GM21381 (cell line): ENCODE data around the gene ADAMTSL1.

Source experiments
- ATAC-seq: cut with Tn5 transposase; IDR thresholded peaks from one replicate; pipeline ENCODE4 v1.9.1; 2021; ENCODE audit warnings: mild to moderate bottlenecking, moderate library complexity; ENCODE audit not compliant: unreplicated experiment

Gene ADAMTSL1

DNA sequence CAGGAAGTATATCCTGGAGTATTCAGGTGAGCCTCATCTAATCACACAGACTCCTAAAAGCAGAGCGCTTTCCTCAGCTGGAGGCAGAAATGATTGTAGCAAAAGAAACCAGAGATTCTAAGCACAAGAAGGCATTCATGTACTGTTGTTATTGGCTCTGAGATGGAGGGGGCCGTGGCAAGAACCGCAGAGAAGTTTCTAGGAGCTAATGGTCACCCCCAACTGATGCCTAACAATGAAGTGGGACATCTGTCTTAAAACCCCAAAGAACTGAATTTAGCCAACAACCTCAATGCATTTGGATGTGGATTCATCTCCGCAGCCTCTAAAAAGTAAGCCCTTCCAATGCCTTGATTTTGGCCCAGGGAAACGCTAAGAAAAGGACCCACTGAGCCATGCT, 76.3 kb downstream of the ADAMTSL1 start:
- ATAC-seq = no peak

DNA sequence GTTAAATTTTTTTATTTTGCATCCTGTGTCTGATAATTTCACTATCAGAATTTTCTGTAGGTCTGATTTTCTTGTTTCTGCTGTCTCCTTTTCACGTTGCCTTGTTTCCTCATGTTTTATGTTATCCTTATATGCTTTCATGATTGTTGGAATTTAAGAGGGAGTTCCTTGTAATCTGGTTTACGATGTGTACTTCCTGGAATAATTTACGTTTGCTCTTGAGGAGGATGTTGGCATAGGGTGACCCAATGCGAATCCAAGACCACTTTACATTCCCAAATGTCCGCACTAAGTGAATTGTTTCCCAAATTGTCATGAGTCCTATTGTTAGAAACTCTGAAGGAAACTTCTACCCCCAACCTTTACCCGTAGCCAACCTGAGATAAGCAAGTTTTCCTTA, 80.3 kb downstream of the ADAMTSL1 start:
- no peak for ATAC-seq

DNA sequence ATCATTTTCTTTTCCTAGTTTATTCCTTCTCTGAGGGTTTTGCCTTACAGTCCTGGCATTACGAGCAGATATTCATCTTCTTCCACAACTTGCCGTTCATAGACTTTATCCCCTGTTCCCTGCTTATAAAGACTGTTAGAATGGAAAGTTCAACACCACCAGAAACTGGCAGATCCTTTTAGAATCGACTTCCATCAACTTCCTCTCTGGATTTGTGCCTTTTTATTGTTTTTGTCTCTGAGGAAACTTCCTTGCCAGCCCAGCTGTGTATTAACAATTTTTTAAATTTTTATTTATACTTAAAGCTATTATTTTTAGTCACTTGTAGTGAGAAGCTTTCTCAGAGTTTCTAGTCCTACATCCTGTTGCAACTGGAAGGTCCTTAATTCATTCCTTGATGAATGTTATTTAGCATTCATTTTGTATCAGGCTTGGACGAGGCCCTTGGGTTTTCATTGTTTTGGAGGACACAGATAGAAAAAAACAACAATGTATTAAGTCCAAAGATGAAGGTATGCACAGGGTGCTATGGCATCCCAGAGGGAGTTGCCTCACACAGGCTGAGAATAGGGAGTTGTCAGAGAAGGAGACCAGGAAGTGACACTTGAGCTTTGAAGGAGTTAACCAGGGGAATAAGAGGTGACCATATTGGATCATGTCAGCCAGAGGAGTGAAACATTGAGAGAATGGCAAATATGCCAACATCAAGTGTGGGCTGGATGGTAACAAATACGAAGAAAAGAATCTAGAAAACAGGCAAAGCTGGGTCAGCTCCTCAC, 81.3 kb downstream of the ADAMTSL1 start:
- no peak for ATAC-seq

DNA sequence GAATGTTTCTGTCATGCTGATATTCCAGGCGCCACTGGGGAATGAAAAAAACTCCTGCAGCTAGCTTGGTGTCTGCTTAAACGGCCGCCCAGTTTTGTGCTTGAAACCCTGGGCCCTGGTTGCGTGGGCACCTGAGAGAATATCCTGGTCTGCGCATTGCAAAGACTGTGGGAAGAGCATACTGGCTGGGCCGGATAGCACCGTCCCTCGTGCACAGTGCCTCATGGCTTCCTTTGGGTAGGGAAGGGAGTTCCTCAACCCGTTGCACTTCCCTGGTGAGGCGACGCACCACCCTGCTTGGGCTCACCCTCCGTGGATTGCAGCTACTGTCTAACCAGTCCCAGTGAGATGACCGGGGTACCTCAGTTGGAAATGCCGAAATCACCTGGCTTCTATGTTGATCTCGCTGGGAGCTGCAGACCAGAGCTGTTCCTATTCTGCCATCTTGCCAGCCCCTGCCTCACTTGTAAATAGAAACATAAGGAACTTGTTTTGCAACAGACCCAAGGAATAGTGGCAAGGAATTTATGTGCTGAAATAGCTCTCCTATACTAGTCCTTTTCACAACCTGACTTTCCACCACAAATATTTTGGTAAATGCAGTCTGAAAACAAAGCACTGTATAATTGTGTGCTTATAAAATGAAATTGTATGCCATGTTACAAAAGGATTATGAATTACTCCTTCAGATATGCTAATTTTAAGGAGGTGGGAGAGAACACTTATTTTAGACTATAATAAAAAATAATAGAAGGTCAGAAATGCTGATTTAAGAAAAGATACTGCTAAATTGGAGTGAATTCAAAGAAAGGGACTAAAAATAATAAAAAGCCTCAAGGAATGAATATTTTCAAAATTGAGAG, 90.3 kb downstream of the ADAMTSL1 start:
- ATAC-seq = no peak

DNA sequence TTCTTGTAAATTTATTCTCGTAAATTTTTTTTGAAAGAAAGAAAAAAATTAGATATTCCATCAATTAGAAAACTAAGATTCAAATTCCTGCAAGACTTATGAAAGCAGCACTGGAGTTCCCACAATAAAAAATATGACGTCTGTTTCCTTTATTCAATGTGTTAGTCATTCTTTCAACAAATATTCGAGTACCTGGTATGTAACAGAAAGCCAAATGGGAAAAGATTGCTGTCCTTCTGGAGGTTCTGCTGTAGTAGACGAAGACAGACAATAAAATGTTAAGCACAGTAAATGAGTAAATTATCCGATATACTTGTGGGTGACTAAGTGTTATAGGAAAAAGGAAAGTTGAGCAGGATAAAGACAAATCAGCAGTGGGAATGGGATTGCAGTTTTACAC, 92.2 kb downstream of the ADAMTSL1 start:
- no peak for ATAC-seq

DNA sequence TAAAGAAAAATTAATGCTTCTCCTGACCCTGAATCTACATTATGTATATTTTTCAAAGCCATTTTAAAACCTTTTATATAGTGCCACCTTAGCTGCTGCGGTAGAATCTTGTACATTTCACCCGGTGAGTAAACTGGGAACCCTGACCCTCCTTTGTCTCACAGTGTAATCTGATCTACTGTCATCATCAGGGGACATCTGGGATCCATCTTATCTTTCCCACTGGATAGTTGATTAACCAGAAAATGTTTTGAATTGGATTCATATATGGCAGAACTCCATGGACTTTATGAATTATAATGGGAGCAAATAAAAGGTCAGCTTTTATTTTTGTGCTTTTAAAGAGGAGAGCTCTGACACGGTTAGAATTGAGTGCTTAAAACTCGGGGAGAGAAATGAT, 95.0 kb downstream of the ADAMTSL1 start:
- ATAC-seq = no peak

DNA sequence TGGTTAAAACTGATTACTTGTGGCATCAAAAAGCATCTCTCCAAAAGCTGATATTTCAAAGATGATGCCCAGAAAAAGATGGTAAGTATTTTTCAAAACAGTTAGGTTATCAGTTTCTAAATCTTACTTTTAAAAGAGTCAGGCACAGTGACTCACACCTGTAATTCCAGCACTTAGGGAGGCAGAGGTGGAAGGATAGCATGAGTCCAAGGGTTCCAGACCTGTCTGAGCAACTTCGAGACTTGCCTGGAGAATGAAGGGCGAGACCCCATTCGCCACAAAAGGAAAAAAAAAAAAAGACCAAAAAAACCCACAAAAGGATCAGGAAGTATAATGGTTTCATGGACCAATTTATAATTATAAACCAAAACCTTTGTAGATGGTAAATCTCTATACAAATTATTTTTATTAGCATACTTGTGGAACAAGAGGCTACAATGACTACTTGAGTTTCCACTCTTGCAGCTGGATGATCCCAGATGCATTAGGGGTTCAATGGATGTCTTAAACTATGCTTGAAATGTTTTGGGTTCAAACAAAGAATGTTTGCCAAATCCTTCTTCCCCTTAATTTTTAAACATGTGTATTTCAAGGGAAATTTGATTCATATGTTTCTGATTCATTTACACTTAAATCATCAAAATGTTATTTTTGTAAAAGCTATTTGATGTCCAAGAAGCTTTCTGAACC, 96.1 kb downstream of the ADAMTSL1 start:
- ATAC-seq = no peak

DNA sequence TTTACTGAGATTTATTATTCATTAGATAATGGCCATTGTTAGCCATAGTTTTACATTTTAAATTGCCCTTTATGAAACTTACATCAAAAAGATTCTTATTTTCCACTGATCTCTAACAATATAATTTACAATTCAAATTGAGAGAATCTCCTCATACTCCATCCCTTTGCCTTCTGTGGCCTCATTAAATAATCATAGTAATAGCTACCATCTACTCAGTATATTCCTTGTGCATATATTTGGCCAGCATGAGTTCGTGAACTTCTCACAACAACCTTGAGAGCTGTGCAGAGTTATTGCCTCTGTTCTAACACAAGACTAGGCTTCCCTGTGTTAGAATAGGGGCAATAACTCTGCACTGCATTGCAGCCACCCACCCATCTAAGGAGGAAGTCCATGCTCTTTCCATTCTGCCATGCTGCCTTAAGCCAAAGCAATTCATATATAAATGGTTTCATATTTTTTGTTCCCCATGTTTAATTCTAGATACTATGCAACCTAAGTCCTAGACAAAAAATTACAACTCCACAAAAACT, 99.1 kb downstream of the ADAMTSL1 start:
- no peak for ATAC-seq

DNA sequence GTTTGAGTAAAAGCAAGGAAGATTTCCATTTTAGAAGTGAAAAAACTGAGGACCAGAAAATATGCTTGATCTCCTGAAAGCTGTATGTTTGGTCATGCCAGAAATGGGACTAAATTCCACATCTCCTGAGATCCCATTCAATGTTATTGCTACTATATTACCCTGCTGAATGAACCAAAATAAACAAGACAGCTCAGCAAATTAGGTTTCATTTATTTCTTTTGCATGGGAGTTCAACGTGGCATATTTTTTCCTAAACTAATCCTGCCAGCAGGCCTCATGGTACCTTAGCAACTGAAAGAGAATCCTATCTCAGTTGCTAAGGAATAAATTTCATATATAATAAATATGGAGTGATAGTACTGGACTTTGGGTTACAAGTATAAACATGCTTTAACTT, 101.7 kb downstream of the ADAMTSL1 start:
- no peak for ATAC-seq

DNA sequence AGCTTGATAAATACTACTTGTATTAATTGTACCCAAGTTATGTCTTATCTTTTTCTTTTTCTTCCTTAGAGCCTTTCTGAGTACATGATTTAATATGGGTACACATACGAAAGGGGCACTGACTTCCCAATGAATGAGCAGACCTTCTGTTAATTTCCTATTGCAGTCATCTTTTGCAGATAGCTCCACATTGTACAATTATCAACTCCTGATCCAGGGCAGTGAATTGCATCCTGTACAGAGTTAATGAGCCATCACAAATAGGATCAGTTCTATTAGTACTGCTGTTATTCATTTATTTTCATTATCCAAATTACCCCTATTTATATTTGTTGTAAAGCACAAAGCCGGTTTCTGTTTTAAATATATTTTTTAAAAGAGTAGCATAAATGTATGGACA, 105.6 kb downstream of the ADAMTSL1 start:
- no peak for ATAC-seq

DNA sequence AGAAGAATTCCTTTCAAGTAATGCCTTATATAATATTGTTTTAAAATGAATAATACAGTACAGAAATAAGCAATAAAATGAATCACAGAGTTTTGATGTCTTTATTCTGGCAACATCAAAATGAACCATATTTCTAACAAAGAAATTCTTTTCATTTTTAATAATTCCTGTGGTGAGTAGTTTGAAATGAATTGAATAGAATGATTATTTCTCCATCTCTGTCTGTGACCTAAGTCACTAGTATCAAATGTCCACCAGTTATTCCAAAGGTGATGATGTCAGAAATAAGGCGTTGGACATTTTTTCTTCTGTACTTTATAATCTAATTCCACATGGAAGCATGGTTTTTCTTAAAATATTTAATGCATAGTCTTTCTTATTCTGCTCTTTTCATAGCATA, 106.2 kb downstream of the ADAMTSL1 start:
- ATAC-seq = no peak

DNA sequence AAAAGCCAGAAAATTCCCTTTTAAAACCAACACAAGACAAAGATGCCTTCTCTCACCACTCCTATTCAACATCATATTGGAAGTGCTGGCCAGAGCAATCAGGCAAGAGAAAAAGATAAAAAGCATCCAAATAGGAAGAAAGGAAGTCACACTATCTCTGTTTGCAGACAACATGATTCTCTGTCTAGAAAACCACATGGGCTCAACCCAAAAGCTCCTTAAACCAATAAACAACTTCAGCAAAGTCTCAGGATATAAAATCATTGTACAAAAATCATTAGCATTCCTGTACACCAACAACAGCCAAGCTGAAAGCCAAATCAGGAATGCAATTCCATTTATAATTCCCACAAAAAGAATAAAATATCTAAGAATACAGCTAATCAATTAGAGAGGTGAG, 112.0 kb downstream of the ADAMTSL1 start:
- no peak for ATAC-seq

DNA sequence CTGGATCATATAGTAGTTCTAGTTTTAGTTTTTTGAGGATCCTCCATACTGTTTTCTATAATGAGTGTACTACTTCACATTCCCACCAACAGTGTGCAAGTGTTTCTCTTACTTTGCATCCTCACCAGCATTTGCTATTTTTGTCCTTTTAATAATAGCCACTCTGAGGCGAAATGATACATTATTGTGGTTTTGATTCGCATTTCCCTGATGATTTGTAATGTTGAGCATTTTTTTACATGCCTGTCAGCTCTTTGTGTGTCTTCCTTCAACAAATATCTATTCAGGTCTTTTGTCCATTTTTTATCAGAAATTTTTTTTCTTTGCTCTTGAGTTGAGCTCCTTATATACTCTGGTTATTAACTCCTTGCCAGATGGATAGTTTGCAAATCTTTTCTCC, 114.0 kb downstream of the ADAMTSL1 start:
- ATAC-seq = no peak

DNA sequence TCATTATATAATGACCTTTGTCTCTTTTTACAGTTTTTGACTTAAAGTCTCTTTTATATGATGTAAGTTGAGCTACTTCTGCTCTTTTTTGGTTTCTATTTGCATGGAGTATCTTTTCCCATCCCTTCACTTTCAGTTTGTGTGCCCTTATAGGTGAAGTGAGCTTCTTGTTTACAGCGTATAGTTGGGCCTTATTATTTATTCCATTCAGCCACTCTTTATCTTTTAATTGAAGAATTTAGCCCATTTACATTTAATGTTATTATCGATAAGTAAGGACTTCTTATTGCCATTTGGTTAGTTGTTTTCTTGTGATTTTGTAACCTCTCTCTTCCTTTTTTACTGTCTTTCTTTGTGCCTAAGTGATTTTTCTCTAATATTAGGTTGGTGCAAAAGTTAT, 117.3 kb downstream of the ADAMTSL1 start:
- ATAC-seq = no peak

DNA sequence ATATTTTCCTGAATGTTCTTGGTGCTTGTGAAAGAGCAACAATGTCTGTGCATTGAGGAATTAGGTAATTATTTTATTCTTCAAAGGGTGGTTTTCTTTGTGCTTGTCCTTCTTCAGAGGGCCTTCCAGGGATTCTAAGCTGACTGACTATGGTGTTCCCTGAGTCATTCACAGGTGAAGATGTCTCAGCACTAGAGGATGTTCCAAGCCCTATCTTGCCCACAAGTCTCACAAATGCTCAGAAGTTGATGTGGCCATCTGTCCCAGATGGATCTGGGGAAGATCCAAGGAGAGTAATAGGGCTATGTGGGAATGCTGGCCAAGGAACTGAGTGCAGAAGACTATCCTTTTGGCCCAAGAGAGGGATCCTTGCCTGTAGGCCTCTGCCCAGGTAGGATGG, 120.9 kb downstream of the ADAMTSL1 start:
- ATAC-seq = no peak

DNA sequence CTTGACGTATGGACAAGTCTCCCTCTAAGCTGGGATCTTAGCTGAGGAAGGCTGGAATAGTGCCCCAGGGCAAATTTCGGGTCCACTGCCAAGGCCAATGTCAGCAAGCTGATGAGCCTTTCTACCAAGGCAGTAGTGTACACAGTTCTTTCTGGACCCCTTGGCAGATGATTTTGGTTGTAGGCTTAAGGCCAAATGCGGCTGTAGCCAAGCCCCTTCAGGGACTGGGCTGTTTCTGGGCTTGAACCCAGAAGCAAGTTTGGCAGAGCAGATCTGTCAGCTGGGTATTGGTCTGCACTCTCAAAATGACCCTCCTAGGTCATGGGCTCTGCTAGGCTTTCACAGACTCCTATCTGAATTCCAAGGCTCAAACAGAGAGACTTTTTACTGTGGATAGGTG, 121.6 kb downstream of the ADAMTSL1 start:
- ATAC-seq = no peak

DNA sequence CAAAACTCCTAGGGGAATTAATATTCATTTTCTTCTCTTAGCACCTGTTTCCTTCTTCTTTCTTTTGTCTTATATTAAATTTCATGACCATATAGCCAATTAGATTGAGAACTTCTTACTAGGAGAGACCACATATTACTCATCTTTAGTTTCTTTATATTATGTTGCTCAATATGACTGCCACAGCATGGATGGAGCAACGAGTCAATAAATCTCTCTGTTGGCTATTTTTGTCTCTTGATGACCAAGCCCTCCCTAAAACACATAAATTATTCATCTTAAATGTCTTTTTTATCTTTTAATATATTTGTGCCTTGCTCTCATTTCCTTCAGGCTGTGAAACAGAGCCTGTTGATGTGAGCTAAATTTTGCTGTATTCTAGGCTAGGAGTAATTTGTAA, 123.0 kb downstream of the ADAMTSL1 start:
- no peak for ATAC-seq

DNA sequence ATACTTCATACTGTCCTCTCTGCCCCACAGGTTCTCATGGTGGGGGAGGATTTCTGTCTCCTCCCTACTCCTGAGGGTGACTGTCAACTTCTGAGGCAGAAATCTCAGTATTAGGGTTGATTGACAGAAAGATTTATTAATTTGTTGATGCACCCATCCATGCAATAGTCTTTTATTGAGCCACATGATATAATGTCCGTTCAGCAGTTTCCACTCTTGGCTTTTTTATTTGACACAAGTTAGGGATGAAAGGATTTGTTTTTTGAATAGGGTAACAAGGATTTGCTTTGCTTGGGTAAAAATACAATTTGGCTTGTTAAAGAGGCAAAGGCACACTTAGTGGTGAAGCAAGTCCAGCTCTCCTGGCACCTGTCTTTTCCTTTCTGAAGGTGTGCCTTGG, 125.0 kb downstream of the ADAMTSL1 start:
- no peak for ATAC-seq

DNA sequence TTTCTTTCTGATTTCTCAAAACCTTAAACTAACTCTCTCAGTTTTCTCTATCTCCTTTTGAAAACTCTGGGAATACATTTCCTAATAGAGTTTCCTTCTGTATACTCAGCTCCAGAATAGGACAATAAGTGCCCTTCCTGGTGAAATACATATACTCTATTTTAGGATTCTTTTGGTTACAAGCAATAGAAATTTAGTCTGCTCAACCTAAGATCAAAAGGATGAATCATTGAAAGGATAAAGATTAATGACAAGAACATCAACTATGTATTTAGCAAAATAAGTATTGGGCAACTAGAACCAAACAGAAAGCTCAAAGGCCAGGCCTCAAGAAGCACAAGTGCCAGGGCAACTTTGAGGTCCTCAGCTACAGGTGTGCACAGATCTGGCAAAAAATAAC, 127.1 kb downstream of the ADAMTSL1 start:
- no peak for ATAC-seq

DNA sequence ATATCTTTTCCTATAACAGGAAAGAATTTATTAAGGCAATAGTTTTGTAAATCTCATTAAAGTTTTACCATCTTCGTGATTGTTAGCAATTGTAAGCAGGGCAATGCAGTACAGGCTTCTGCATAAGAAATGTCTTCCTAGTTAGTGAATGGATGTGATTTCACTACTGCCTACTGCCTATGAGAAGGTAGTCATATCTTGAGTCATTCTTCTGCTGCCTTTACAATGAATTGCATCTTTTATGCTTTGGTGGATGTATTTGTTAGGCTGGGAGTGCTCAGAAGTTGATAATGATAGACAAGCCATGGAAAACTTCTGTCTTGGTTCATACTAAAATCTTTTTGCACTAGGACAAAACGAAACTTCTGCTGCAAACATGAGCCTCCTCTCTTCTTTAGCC, 128.0 kb downstream of the ADAMTSL1 start:
- no peak for ATAC-seq
